K562 (cell line): Measurements from ENCODE around the gene FAM177B. TPM values are rescaled to one million over a fixed set of nuclear protein-coding genes. Genes with fewer than 3 reads are reported as not detected.

ENCODE experiments used
- ATAC-seq: fragments of 200-7000 bp; cut with Tn5 transposase; 3 replicates; pipeline ENCODE4 v1.9.1; 2020; ENCODE audit warnings: moderate library complexity
- BruUV-seq: library from RNA; stranded (reverse); fragments of 400-500 nt; replicated peaks from 2 replicates; lab custom pipeline; 2021; lab: Mats Ljungman, UMichigan
- CTCF ChIA-PET: fragments of 300-600 bp; formaldehyde crosslinking; extraction: SDS; loops from one replicate; lab custom pipeline; 2021; ENCODE audit warnings: low intra/inter-chr PET ratio; lab: Yijun Ruan, JAX
- POLR2A ChIA-PET: fragments of 300-600, 350-650 bp; sonication (Branson Sonifier 250); formaldehyde crosslinking; extraction: SDS; loops from one replicate; lab custom pipeline; 2021; ENCODE audit warnings: antibody characterized with exemption, inconsistent platforms; lab: Yijun Ruan, JAX
- DNase-seq, 4 experiments: peaks; one replicate each; pipeline versions ENCODE4 v3.0.0 to v3.0.0-alpha.2; 2011 to 2018; ENCODE audit warnings: low spot score in 3 of 4, mixed read lengths in 3 of 4; ENCODE audit errors: extremely low read depth in 1 of 4
- FAIRE-seq: peaks from 2 replicates; lab custom pipeline; 2011; peaks lifted over from hg19 to GRCh38; lab: Jason Lieb, UNC
- H2AFZ ChIP-seq: 2 replicates; pipeline ENCODE4 v1.6.0; 2011; ENCODE audit warnings: low read depth, low read length, control low read depth, inconsistent platforms
- H3K27ac ChIP-seq: fragments of 200-600 bp; 3 replicates; pipeline ENCODE4 v1.8.0; 2011; ENCODE audit warnings: low read depth, mild to moderate bottlenecking, control low read depth, inconsistent platforms, low read length, moderate library complexity, mixed read lengths; ENCODE audit errors: extremely low read depth
- H3K27me3 ChIP-seq, 2 experiments: fragments of 300-600 bp in 1 of 2; 2 replicates in 1 of 2; 3 replicates in 1 of 2; pipeline versions ENCODE4 v1.6.0 to v1.8.0; 2011; ENCODE audit warnings: inconsistent platforms in 2 of 2, low read length in 2 of 2, mild to moderate bottlenecking in 1 of 2, mixed read lengths in 1 of 2, moderate library complexity in 1 of 2; ENCODE audit not compliant: control insufficient read depth in 2 of 2, insufficient read depth in 2 of 2
- H3K36me3 ChIP-seq: fragments of 300-600 bp; 3 replicates; pipeline ENCODE4 v1.8.0; 2011; ENCODE audit warnings: mild to moderate bottlenecking, low read length, inconsistent platforms; ENCODE audit not compliant: control insufficient read depth, insufficient read depth
- H3K4me1 ChIP-seq, 2 experiments: fragments of 200-600 bp in 1 of 2; replicated peaks in 1 of 2; 2 replicates in 1 of 2; 3 replicates in 1 of 2; pipeline versions ENCODE4 v1.5.1 to v1.8.0; 2011; ENCODE audit warnings: inconsistent platforms in 2 of 2, low read length in 2 of 2, mild to moderate bottlenecking in 1 of 2, mixed read lengths in 1 of 2, moderate library complexity in 1 of 2; ENCODE audit not compliant: control insufficient read depth in 2 of 2, insufficient read depth in 2 of 2
- H3K4me2 ChIP-seq: 2 replicates; pipeline ENCODE4 v1.6.1; 2011; ENCODE audit warnings: low read length, control low read depth, inconsistent platforms, mixed read lengths; ENCODE audit not compliant: insufficient read depth
- H3K4me3 ChIP-seq: fragments of 200-600 bp; sonication (generic), shearing (Covaris generic); 2 replicates; pipeline ENCODE4 v1.5.1; 2016; ENCODE audit warnings: control low read depth, inconsistent platforms
- H3K79me2 ChIP-seq: fragments of 200-600 bp; 3 replicates; pipeline ENCODE4 v1.8.0; 2011; ENCODE audit warnings: low read length, inconsistent platforms; ENCODE audit not compliant: control insufficient read depth, insufficient read depth
- H3K9ac ChIP-seq, 2 experiments: 2 replicates each; pipeline versions ENCODE4 v1.6.0 to v1.6.1; 2011; ENCODE audit warnings: low read depth in 2 of 2, low read length in 2 of 2, control low read depth in 1 of 2, inconsistent platforms in 1 of 2, mild to moderate bottlenecking in 1 of 2, mixed read lengths in 1 of 2; ENCODE audit not compliant: insufficient read depth in 1 of 2
- H3K9me1 ChIP-seq: one replicate; pipeline ENCODE4 v1.6.0; 2011; ENCODE audit warnings: inconsistent platforms, mild to moderate bottlenecking, low read length, moderate library complexity; ENCODE audit not compliant: control insufficient read depth, insufficient read depth
- H3K9me3 ChIP-seq: replicated peaks from 2 replicates; pipeline ENCODE4 v1.5.1; 2011; ENCODE audit warnings: low read depth, low read length, inconsistent platforms; ENCODE audit not compliant: control insufficient read depth, insufficient read depth
- H4K20me1 ChIP-seq: replicated peaks from 2 replicates; pipeline ENCODE4 v1.6.1; 2011; ENCODE audit warnings: low read length, inconsistent platforms, mixed read lengths; ENCODE audit not compliant: control insufficient read depth, insufficient read depth
- DPF2 ChIP-seq: fragments of 450-650 bp; IDR thresholded peaks from 2 replicates; pipeline ENCODE4 v1.6.1; 2016
- FOXJ2 ChIP-seq: fragments of 200-800 bp; sonication (Bioruptor generic); IDR thresholded peaks from 2 replicates; pipeline ENCODE4 v1.6.1; 2016; ENCODE audit warnings: missing genetic modification characterization, missing compliant biosample characterization
- HMBOX1 ChIP-seq: sonication (generic); IDR thresholded peaks from 2 replicates; pipeline ENCODE4 v1.6.1; 2016
- HNRNPL ChIP-seq: fragments of 200-400 bp; formaldehyde crosslinking; IDR thresholded peaks from 2 replicates; pipeline ENCODE4 v1.6.1; 2017; ENCODE audit warnings: low read depth, mild to moderate bottlenecking, low read length
- LCOR ChIP-seq: sonication (generic); formaldehyde crosslinking; IDR thresholded peaks from 2 replicates; pipeline ENCODE4 v1.8.0; 2022; ENCODE audit warnings: mild to moderate bottlenecking, missing genetic modification reagents
- STAT5A ChIP-seq: IDR thresholded peaks from 2 replicates; pipeline ENCODE4 v1.6.1; 2012; ENCODE audit warnings: low read length, inconsistent platforms, borderline replicate concordance
- ZNF23 ChIP-seq: fragments of 250-450 bp; sonication (Bioruptor Pico); IDR thresholded peaks from 2 replicates; pipeline ENCODE4 v1.4.0; 2020; ENCODE audit warnings: mild to moderate bottlenecking
- ZNF431 ChIP-seq: sonication (generic); formaldehyde crosslinking; IDR thresholded peaks from 2 replicates; pipeline ENCODE4 v1.8.0; 2022; ENCODE audit warnings: mild to moderate bottlenecking, missing genetic modification reagents
- ZNF75A ChIP-seq: fragments of 450-650 bp; formaldehyde crosslinking; IDR thresholded peaks from 2 replicates; pipeline ENCODE4 v1.4.0; 2020; ENCODE audit warnings: mild to moderate bottlenecking
- WGBS: fragments of 100-300 bp; shearing (Covaris generic); methylation state at CpG from one replicate; pipeline ENCODE4 v1.1.6; 2016; ENCODE audit warnings: low coverage, mixed read lengths; ENCODE audit not compliant: insufficient coverage; ENCODE audit errors: missing lambda C conversion rate; 5-methylcytosine and 5-hydroxymethylcytosine counted together
- in situ Hi-C: fragments of 300-500 bp; cut with MboI; formaldehyde crosslinking; loops from 4 replicates; pipeline ENCODE4 v1.15.0; 2018; ENCODE audit warnings: inconsistent platforms, mixed read lengths
- intact Hi-C: fragments of 100-400 bp; cut with micrococcal nuclease; formaldehyde crosslinking; loops from 2 replicates; pipeline ENCODE4 v1.14.2; 2022
- polyA plus RNA-seq, 8 experiments: library from polyadenylated mRNA; depleted of rRNA in 4 of 8; stranded (reverse) in 5 of 8; unstranded in 3 of 8; fragments of >200 nt; fragmentation: Nextera tagmentation in 2 of 8; fragmentation: Illumina TruSeq in 1 of 8; extraction: Ambion mirVana in 2 of 8; extraction: Trizol in 1 of 8; gene quantifications; 2 replicates each; pipeline versions ENCODE4 v1.2.1 to v1.2.3, GENCODE V29; 2011 to 2014; ENCODE audit warnings: inconsistent platforms in 1 of 8, missing spikeins in 1 of 8
- total RNA-seq, 7 experiments: library from RNA; depleted of rRNA in 6 of 7; stranded (reverse); fragments of >200 nt in 6 of 7; fragmentation: Illumina TruSeq in 2 of 7; extraction: Trizol in 2 of 7; gene quantifications; 2 replicates each; pipeline versions ENCODE4 v1.2.1 to v1.2.3, GENCODE V29; 2011 to 2021; ENCODE audit warnings: low replicate concordance in 1 of 7

FAM177B gene
- total and polyA plus RNA-seq, 9 of the 15 experiments (the other 6 are each of a cell fraction or from before 2014, with no cell fraction given) = not detected

GRCh38 chr1:222790115-222790514 is 53.1 kb downstream of the FAM177B start:
- DNase-seq = no peak
- no peak overlapping the region for H2AFZ ChIP-seq
- no peak overlapping the region for H3K27ac ChIP-seq
- in situ Hi-C loops (loop anchor here (10.0 to 25.0 kb wide), 2 partner anchors 295 to 872 kb away; partner anchors contain the start of gene CAPN8), intact Hi-C loops (no loop called here)
- no peaks in the 10 kb centered on the region for H3K9me1 ChIP-seq
- no peak overlapping the region for H3K4me3 ChIP-seq
- no peaks in the 10 kb centered on the region for H3K79me2 ChIP-seq
- H4K20me1 ChIP-seq = no peaks in the 10 kb centered on the region
- POLR2A ChIA-PET = interaction anchor here (1.7 kb wide), 1 partner anchor 8 kb away, joined by 5 read pairs; no protein-coding TSS in a partner anchor
- no peak for FAIRE-seq
- no peak for ATAC-seq
- 0% methylated on average over 2 of the region's 2 CpGs for WGBS
- TF ChIP-seq ZNF75A (CRISPR knock-in tag) (no peak), FOXJ2 (tag) (no peak), ZNF23 (no peak), STAT5A (no peak), LCOR (no peak), DPF2 (no peak), ZNF431 (0 out of 2 replicates have a peak, but pooled peaks have one; percentile 41), HMBOX1 (no peak), HNRNPL (no peak)
- no peak overlapping the region for H3K4me2 ChIP-seq
- H3K36me3 ChIP-seq = no peaks in the 10 kb centered on the region
- H3K4me1 ChIP-seq = no peaks in the 10 kb centered on the region
- no peaks in the 10 kb centered on the region; the same call in 1 of the 2 replicates for H3K9me3 ChIP-seq
- CTCF ChIA-PET = interaction anchor here (0.6 kb wide), 1 partner anchor 275 kb away, joined by 3 read pairs; no protein-coding TSS in a partner anchor
- BruUV-seq = no TSS peak
- H3K9ac ChIP-seq = no peak overlapping the region
- H3K27me3 ChIP-seq = no peaks in the 10 kb centered on the region
